GM21717 (cell line): Measurements from ENCODE around the gene NAV2.

Experiments used
- ATAC-seq: cut with Tn5 transposase; IDR thresholded peaks from one replicate; pipeline ENCODE4 v1.9.1; 2021; ENCODE audit warnings: mild to moderate bottlenecking, moderate library complexity; ENCODE audit not compliant: unreplicated experiment

NAV2 gene

DNA sequence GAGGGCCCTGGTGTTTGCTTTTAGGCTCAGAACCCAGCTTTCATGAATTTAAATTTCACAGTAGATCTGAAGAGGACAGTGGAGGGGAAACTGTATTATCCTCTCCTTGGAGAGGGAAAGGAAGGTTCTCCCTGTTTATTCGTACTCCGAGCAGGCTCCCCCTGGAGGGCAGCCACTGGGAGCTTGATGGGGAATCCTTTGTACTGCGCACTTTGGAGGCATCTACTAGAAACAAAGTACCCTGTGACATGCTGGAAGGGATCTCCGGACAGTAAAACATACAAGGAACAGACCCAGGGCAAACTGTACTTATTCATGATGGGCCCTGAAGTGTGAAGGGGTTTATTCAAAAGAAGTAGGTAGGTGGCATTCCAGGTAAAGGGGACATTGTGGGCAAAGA is 27.2 kb downstream of the NAV2 start:
- no peak for ATAC-seq

DNA sequence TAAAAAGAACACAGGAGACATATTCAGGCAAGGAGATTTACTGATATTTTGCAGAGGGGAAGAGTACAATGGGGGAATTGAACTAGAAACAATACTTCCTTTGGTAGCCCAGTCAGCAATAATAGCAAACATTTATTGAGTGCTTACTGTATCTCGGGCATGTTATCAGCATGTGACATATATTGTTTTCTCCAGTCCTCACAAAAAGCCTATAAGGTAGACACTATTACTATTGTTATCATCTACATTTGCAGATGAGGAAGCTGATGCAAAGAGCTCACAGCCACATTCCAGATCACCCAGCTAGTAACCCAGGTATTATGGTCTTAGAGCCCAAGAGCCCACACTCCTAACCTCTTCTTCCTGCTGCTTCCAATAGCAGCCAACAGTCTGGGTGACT is 27.9 kb downstream of the NAV2 start:
- ATAC-seq = no peak

DNA sequence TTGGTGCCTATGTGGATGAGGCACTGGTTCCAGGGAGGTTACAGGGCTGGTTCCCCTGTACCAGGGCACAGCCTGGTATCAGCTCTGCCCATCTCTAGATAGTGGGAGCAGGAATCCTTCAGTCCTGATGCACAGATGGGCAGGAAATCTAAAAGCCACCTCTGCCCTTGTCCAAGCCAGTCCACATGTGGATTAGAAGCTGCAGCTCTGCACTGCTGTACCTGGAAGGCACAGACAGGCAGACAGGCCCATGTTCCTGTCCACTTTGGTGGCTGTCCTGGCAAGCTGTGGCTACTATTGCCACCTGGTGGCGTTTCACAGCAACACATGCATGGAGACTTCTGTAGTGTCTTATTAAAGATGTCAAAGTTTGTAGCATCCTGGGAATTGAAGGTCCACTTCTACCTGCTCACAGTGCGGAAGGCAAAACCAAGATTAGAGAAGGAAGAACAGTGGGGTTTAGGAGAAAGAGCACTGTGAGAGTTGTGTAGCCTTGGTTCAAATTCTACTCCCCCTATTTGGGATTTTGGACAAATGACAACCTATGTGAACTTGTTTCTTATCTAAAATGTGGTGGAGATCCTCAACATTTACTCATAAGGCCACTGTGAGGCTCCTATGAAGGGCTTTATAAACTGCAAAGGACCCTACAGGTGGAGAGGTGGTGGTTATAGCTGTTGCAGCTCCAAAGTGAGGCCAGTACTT is 30.1 kb downstream of the NAV2 start:
- no peak for ATAC-seq

DNA sequence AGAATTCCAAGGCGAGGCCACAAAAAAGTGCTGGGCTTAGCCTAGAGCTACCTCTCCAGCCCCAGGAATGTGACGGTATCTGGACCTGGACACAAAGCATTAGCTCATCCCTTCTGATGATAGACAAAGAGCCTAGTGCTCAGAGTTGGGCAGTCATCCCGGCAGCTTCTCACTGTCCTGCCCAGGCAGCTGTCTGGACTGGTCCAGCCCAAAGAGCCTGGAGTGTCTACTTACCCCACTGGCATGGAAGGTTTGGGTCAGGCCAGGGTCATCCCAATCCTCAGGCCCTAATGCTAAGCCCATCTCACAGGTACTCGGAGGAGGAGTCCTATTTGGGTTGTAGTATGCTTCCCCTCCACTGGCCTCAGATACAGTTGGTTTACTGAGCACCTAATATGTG is 31.0 kb downstream of the NAV2 start:
- no peak for ATAC-seq

DNA sequence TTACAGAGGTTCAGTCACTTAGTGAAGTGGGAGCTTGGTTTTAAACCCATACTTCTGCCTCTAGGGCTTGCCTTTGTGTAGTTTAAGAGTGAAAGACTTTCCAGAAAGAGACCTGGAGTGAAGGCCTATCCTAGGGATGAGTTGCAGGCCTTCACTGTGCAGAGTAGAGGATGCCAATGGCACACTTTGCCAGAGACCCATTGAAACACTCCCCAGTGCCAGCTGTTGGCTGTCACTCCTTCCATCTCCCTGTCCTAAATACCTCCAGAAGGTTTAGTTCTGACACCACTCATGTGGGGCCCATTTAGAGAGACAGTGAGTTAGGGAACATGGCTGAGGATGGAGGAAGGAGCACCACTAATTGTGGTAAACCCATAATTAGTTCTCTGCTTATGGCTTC is 31.5 kb downstream of the NAV2 start:
- no peak for ATAC-seq

DNA sequence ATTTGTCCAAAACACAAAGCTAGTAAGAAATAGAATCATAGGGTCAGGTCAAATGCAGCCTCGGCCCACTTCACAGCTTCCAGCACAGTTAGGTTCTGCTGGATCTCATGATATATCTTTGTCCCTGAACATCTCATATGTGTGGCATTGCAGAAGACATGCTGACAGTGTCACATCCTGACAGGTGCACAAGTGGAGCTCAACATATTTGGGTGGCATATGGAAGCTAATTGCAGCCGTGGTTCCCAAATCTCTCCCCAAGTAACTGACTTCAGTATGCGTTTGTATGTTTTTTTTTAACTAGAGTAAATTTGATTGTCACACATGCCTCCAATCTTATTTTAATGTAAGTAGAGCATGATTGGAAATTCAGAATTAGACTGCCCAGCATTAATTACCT is 33.4 kb downstream of the NAV2 start:
- no peak for ATAC-seq

DNA sequence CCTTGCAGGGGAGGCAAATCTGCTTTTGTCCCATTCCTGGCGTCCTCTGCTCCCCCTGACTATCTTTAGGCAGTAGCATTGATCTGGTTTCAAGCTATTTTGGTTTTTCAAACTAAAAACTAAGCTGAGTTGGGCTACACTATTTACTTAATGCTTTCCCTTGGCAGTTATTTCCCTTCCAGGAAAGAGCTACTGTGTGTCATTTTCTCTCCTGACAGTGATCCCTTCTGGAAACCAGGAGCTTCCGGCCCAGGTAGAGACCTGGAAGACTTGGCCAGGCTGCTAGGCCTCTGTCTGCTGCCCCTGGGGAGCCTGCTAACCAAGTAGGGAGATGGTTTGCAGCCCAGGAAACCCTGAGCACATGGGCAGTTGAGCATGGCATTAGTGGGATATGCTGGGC is 35.0 kb downstream of the NAV2 start:
- ATAC-seq = no peak

DNA sequence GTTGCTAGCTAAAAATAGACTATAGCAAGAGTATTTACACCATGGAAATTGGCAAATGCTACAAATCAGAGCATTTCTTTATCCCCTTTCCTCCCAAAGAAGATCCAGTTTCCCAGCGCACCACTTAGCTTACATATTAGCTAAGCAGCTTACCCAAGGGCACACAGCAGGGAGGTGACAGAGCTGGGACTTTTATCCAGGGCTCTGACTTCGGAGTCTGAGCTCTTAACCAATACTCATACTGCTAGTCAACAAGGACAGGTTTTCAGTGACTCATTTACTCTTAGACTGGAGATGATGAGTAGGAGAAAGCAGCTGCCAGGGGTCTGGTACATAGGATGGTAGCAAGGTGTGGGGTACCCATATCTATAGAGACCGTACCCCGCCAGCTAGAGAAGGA is 38.4 kb downstream of the NAV2 start:
- no peak for ATAC-seq

DNA sequence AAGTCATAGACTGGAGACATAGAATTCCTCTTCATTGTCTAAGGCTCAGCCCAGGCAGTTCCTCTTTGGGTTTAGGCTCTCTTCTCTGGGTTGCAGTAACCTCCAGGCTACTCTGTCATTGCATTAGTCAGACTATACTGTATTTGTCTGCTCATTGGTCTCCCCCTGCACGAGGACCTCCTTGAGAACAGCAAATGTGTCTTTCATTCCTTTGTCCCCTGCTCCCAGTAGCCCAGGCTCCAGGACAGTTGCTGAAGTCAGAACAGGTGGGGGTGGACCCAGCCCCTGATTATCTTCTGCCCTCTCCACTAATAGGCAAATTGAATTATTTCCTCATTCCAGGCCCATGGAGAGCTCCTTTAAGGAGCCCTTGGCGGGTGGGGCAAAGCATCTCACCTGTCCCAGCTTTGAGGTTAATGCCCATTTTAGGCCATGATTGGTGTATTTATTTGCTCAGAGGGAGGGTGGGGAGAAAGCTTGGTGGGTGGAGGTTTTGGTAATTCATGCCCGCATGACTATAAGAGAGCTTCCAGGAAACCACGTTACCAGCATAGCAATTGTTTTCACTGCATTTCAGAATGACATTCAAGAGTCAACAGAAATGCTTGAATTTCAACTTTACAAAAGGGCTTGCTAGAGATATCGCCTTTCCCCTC is 40.9 kb downstream of the NAV2 start:
- ATAC-seq = no peak

DNA sequence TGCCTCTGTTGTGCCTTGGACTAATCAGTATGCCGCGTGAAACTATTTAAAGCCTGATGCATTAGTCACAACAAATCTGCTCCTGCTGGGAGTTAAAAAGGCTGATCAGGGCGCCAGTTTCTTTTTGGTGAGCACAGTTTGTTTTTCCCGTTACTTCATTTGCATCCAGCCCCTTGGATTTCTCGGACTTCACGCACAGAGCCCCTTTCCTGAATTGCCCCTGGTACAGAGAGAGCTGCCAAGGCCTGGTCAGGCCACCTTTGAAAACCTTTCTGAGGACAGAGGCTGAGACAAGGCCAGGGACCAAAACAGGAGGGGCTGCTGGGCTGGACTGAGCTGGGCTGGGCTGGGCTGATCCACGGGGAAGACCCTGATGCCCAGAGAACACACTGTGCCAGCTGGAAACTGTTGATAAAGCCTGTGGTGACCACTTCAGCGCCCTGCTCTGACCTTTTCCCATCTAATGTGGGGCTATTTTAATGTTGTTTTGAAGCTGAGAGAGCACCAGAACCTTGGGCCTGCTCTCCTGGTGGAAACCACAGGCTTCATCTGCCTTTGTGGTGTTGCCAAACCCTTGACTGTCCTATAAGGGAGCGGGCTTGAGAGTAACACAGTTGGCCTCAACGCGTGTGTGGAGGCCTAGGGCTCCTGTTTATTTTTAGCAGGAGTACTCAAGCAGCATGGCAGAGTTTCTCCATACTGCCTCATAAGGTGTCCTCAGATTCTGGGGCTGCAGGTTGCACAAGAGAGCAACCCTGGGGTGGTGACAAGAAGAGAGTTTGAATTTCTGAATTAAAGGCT is 44.2 kb downstream of the NAV2 start:
- no peak for ATAC-seq

DNA sequence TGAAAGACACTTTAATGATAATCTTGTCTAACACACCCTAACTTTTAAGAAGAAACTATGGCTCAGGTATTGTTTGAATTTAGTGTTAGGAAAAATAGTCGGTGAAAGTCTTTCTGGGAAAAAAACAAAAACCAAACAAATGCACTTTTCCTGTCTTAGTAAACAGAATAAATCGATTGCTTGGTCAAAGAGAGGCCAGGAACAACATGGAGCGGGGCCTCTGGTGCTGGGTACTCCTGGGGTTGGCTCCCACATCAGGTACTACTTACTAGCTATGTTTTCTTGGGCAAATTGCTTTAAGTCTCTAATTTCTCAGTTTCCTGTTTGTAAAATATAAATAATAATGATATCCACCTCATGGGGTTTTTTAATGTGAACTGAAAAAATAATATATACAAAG is 46.8 kb downstream of the NAV2 start:
- ATAC-seq = no peak

DNA sequence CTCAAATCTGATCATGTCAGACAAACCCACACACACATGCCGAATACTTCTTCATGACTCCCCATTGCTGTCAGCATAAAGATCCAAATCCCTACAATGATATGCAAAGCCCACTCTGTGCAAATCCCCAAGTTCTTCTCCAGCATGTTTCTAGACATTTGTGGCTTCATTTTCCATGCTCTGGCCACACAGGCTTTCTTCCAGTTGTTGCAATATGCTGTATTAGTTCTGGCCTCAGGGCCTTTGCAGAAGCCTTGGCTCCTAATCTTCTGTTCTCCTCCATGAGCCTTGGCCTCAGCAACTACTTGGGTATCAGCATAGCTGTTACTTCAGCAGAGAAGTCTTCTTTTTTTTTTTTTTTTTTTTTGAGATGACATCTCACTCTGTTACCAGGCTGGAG is 49.6 kb downstream of the NAV2 start:
- no peak for ATAC-seq

DNA sequence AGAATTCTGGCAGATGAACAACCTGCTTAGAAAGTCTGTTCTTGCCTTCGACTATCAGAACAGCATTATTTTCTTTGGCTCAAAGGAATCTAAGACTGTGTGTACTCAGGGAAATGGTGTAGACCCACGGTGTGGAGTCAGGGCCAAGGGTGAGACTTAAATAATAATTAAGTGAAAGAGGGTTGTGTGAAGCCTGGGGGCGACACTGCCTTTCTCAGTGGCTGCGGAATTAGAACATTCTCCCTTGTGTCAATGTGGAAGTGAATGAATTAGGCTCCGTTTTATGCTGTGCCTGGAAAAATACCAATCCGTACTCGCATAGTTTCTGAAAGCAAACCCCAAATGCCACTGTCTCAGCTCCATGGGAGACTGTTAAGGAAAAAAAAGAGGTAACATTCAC is 50.7 kb downstream of the NAV2 start:
- no peak for ATAC-seq

DNA sequence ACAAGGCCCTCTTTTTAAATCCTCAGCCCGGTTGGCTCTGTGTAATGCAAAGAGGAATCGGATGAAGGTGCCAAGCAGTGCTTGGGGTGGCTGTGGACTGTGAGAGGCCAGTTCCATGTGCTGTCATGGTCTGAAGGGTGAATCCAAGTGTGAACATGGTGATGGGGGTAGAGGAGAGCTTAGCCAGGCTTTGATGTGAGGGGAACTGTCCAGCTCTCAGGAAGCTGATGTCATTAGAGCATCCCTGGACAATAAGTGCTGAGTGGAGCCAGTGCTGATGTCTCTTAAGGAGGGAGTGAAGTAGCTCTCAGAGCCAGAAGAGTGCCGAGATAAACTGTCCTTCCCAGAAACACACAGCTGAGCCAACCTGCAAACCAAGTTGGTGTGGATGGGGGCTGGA is 53.6 kb downstream of the NAV2 start:
- ATAC-seq = no peak

DNA sequence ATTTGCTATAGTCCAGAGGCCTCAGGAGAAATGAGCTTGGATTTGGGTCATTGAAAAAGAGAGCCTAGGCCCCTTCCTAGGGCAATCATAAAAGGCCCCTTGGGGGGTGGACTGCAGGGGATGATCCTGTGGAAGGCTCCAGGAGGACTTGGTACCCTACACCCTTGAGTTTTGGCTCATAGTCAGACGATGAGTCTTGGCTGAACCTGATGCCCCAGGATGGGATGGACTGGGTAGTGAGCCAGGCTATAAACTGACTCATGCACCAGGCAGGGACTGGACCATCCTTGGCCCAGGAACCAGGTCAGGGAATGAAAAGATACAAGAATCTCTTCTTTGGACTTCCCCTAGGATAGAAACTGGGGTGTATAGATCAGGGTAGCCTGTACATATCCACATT is 54.2 kb downstream of the NAV2 start:
- no peak for ATAC-seq

DNA sequence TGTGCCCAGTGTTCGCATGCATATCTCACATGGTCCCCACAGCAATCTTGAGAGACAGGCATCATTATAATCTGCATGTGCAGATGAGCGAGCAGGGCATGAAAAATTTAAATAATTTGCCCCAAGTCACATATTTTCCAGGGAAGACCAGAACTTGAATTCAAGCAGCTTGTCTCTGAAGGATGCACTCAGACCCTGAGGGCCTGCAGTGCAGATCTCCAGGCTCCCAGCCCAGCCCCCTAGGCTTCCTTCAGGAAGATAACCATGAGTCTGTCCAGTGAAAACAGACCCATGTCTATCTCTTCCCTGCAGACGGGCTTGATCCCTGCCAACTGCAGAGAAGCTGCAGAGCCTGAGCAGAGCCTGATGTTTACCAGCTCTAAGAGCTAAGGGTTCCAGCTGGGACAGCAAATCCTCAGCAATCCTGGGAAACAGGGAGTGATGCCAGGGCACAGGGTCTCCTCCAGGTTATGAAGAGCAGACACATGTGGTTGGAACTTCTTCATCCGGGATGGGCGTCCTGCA is 55.1 kb downstream of the NAV2 start:
- no peak for ATAC-seq

DNA sequence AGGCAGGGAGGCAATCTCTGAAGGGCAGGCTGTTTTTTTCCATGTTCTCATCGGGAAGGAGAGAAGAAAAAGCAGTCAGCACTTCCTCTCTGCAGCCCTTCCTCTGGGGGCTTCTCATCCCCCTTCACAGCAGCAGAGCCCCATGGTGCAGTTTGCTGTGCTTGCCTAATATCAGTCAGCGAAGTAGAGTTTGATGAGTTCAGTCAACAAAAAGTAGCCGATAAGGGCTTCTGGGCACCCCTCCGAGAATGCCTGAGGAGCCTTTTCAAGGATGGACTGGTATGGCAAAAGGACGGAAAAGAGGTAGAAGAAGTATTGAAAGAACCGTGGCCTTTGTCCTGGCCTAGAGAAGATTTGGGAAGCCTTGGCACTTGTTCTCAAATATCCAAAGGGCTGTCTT is 55.6 kb downstream of the NAV2 start:
- no peak for ATAC-seq

DNA sequence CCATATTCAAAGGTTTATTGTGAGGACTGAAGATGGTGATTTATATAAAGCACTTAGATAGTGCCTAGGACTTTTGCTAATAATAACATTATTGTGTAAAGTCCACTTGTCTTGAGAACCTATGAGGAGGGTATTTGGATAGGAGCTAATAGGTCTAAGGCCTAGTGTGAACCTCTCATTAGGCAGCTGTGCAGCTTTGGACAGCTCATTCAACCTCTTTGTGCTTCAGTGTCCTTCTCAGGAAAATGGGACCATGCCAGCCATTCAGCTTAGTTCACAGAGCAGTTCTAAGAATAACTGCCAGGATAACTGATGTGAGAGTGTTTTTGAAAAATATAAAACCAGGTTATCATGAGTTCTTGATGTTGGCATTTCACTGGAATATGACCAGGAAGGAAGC is 56.2 kb downstream of the NAV2 start:
- ATAC-seq = no peak

DNA sequence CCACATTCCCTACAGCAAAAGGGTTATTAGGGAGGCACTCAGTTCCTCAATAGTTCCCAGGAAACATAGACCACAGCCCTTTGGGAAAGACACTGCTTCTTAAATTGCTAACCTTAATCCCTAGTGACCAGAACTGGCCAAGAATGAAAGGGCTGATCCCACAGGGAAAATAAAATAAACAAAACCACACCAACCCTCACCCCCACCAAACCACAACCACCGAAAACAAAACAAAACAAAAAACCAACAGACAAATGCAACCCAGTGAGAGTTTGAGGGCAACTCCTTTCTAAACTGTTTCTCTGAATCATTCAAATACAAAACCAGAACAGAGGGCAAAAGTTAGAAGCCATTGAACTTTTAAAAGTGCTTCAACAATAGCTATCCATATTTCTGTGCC is 57.2 kb downstream of the NAV2 start:
- no peak for ATAC-seq

DNA sequence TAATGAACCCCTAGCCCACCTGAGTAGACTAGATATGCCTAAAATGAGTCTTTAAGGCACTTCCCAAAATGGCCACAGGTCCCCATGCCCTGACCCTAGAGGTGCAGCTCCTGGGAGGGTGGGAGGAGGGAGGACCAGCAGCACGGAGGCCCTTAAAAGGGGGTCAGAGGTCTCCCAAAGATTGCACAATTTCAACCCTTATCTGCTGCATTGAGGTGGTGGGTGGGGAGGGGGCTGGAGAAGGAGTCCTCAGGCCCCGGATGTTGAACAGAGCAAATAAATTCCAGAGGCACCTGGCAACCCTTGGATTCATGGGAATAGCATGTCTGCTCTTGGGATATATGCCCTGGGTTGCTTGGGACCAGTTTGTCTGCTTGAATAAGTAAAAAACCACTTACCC is 57.6 kb downstream of the NAV2 start:
- ATAC-seq = no peak

DNA sequence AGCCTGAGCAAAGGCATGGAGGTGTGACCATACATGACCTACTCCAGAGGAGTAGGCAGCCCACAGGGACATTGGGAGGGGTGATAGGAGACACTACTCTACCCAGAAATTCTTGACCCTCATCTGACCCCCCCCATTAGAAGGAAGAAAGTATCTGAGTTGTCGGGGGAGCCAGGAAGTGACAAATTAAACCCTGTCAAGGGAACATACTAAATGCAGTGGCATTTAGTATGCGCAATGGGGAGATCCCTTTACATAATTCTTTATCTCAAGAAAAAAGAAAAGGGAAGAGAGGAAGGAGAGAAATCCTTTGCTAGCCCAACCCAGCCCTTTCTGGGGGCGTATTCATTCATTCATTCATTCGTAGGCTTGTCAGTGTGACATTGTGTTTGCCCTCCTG is 58.8 kb downstream of the NAV2 start:
- ATAC-seq = no peak

DNA sequence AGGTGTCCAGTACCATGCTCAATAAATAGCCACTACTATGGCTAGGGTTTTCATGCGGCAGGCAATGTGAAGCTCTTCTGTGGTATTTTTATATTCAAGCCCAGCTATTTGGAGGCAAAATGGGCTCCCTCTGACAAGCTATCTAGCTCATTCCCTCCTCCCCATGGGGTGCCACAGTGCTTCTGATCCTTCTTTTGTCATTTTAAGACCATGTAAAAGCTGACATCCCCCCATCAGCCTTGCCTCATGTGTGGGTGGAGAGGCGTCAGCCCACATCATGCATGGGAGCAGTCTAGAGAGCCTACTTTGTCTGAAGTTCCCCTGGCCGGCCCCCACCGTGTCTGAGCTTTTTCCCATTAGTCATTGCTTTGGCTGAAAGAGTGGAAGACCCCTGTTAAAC is 59.8 kb downstream of the NAV2 start:
- no peak for ATAC-seq
